Stimulated activated CD4-positive, alpha-beta T cell treated with anti-CD3 and anti-CD28 coated beads, Interleukin-2, amount 100 ng/mL, for 4 hours (primary cell): ENCODE results near the gene UFD1.

Experiments
- DNase-seq: peaks from one replicate; pipeline ENCODE4 v3.0.0-alpha.2; 2020; ENCODE audit warnings: low read depth

Gene UFD1

GRCh38 chr22:19495562-19496323, 16.8 kb upstream of the UFD1 start:
- DNase-seq: no peak

GRCh38 chr22:19494676-19495173, 15.7 kb upstream of the UFD1 start:
- no peak for DNase-seq

GRCh38 chr22:19494001-19494560, 15.1 kb upstream of the UFD1 start:
- DNase-seq: no peak

- DNase-seq: no peak
Measured at GRCh38 chr22:19492504-19493174, 13.6 kb upstream of the UFD1 start.

GRCh38 chr22:19490628-19491230, 11.7 kb upstream of the UFD1 start:
- no peak for DNase-seq

GRCh38 chr22:19488884-19489843, 10.2 kb upstream of the UFD1 start:
- no peak for DNase-seq

GRCh38 chr22:19488285-19488684, 9.3 kb upstream of the UFD1 start:
- DNase-seq: no peak

GRCh38 chr22:19483481-19484244, 4.7 kb upstream of the UFD1 start:
- no peak for DNase-seq

- DNase-seq: no peak
Measured at GRCh38 chr22:19482297-19482696, 3.3 kb upstream of the UFD1 start.

- DNase-seq: no peak
Measured at GRCh38 chr22:19480789-19481188, 1.8 kb upstream of the UFD1 start.

GRCh38 chr22:19480173-19480568, 1.2 kb upstream of the UFD1 start:
- no peak for DNase-seq

- DNase-seq: peak; percentile 92
Measured at GRCh38 chr22:19479355-19480172, 571 bp upstream of the UFD1 start, which contains the start of gene CDC45. CDC45 (plus strand) TSS chr22:19479920; CDS start chr22:19479969, 49 bp downstream.

- DNase-seq: no peak
Measured at GRCh38 chr22:19478045-19478900, 720 bp downstream of the UFD1 start.

GRCh38 chr22:19477321-19478044, 1.5 kb downstream of the UFD1 start:
- no peak for DNase-seq

GRCh38 chr22:19476023-19476422, 3.0 kb downstream of the UFD1 start:
- no peak for DNase-seq

GRCh38 chr22:19473578-19473977, 5.4 kb downstream of the UFD1 start:
- DNase-seq: no peak

- no peak for DNase-seq
Measured at GRCh38 chr22:19472233-19472632, 6.8 kb downstream of the UFD1 start.

GRCh38 chr22:19471572-19471971, 7.4 kb downstream of the UFD1 start:
- DNase-seq: no peak
